SK-N-SH (cell line): Measurements from ENCODE around the gene IL18. TPM values are rescaled to one million over a fixed set of nuclear protein-coding genes. Genes with fewer than 3 reads are reported as not detected.

ENCODE experiments used
- CTCF ChIA-PET: fragments of 300-600, 350-600 bp; formaldehyde crosslinking; extraction: SDS; loops from one replicate; lab custom pipeline; 2021; lab: Yijun Ruan, JAX
- POLR2A ChIA-PET: fragments of 350-600 bp; sonication (Branson Sonifier 250); formaldehyde crosslinking; extraction: SDS; loops from one replicate; lab custom pipeline; 2020; ENCODE audit warnings: antibody characterized with exemption, inconsistent platforms; lab: Yijun Ruan, JAX
- DNase-seq: peaks from one replicate; pipeline ENCODE4 v3.0.0; 2012
- H2AFZ ChIP-seq: fragments of 200-600 bp; sonication (generic); 2 replicates; pipeline ENCODE4 v1.8.1; 2016; ENCODE audit warnings: antibody characterized with exemption, mild to moderate bottlenecking, low read depth
- H3F3A ChIP-seq: fragments of 200-600 bp; sonication (generic); replicated peaks from 2 replicates; pipeline ENCODE3; 2016; ENCODE audit warnings: antibody characterized with exemption, mild to moderate bottlenecking; ENCODE audit not compliant: insufficient read depth
- H3K27ac ChIP-seq, 2 experiments: fragments of 200-500 bp in 1 of 2; fragments of 200-600 bp in 1 of 2; sonication (Bioruptor generic) in 1 of 2; sonication (generic), shearing (Covaris generic) in 1 of 2; 2 replicates each; pipeline versions ENCODE4 v1.5.1 to v1.6.1; 2014 to 2016; ENCODE audit warnings: low read depth in 2 of 2, inconsistent platforms in 1 of 2, low read length in 1 of 2, mild to moderate bottlenecking in 1 of 2, mixed read lengths in 1 of 2
- H3K27me3 ChIP-seq: fragments of 200-600 bp; sonication (generic), shearing (Covaris generic); 2 replicates; pipeline ENCODE4 v1.6.1; 2016; ENCODE audit warnings: mixed run types; ENCODE audit not compliant: insufficient read depth
- H3K36me3 ChIP-seq, 2 experiments: fragments of 200-500 bp in 1 of 2; fragments of 200-600 bp in 1 of 2; sonication (Bioruptor generic) in 1 of 2; sonication (generic) in 1 of 2; replicated peaks in 1 of 2; 2 replicates each; pipeline versions ENCODE3 to v1.5.1; 2014 to 2016; ENCODE audit warnings: low read length in 1 of 2, mild to moderate bottlenecking in 1 of 2; ENCODE audit not compliant: insufficient read depth in 2 of 2, control insufficient read depth in 1 of 2
- H3K4me1 ChIP-seq, 2 experiments: fragments of 200-500 bp in 1 of 2; fragments of 200-600 bp in 1 of 2; sonication (Bioruptor generic) in 1 of 2; sonication (generic), shearing (Covaris generic) in 1 of 2; 2 replicates each; pipeline versions ENCODE4 v1.5.1 to v1.6.1; 2014 to 2016; ENCODE audit warnings: low read depth in 1 of 2, low read length in 1 of 2, mixed run types in 1 of 2; ENCODE audit not compliant: insufficient read depth in 2 of 2, control insufficient read depth in 1 of 2
- H3K4me2 ChIP-seq: fragments of 200-600 bp; sonication (generic), shearing (Covaris generic); 2 replicates; pipeline ENCODE4 v1.6.1; 2017; ENCODE audit warnings: mixed run types
- H3K4me3 ChIP-seq, 2 experiments: fragments of 200-500 bp in 1 of 2; fragments of 200-600 bp in 1 of 2; sonication (Bioruptor generic) in 1 of 2; sonication (generic), shearing (Covaris generic) in 1 of 2; 2 replicates each; pipeline versions ENCODE4 v1.5.1 to v1.8.1; 2014 to 2016; ENCODE audit warnings: low read depth in 2 of 2, inconsistent platforms in 1 of 2, low read length in 1 of 2, mild to moderate bottlenecking in 1 of 2, mixed read lengths in 1 of 2, moderate library complexity in 1 of 2
- H3K79me2 ChIP-seq: fragments of 200-600 bp; sonication (generic); 2 replicates; pipeline ENCODE4 v1.8.1; 2017; ENCODE audit warnings: mild to moderate bottlenecking; ENCODE audit not compliant: insufficient read depth
- H3K9ac ChIP-seq: fragments of 200-600 bp; sonication (generic); 2 replicates; pipeline ENCODE4 v1.6.1; 2017; ENCODE audit warnings: mixed run types
- H3K9me2 ChIP-seq: fragments of 200-600 bp; sonication (generic); 2 replicates; pipeline ENCODE4 v1.6.1; 2017; ENCODE audit warnings: mixed run types
- H3K9me3 ChIP-seq: fragments of 200-600 bp; sonication (generic); 2 replicates; pipeline ENCODE4 v1.6.1; 2017; ENCODE audit warnings: mixed run types, mild to moderate bottlenecking, moderate library complexity
- H4K20me1 ChIP-seq: fragments of 200-600 bp; sonication (generic); 2 replicates; pipeline ENCODE4 v1.6.1; 2017; ENCODE audit warnings: mild to moderate bottlenecking, mixed run types; ENCODE audit not compliant: insufficient read depth
- EP300 ChIP-seq, 2 experiments: IDR thresholded peaks; 2 replicates each; pipeline versions ENCODE4 v1.4.0 to v1.6.1; 2012; ENCODE audit warnings: borderline replicate concordance in 1 of 2, low read depth in 1 of 2, low read length in 1 of 2
- FOSL2 ChIP-seq: IDR thresholded peaks from 2 replicates; pipeline ENCODE4 v1.4.0; 2012; ENCODE audit warnings: low read depth, mild to moderate bottlenecking, moderate library complexity, borderline replicate concordance
- FOXJ3 ChIP-seq: sonication (generic); formaldehyde crosslinking; IDR thresholded peaks from 2 replicates; pipeline ENCODE4 v1.5.1; 2020; ENCODE audit warnings: mild to moderate bottlenecking, missing genetic modification reagents
- FOXM1 ChIP-seq: IDR thresholded peaks from 2 replicates; pipeline ENCODE4 v1.4.0; 2012; ENCODE audit warnings: low read depth, mild to moderate bottlenecking
- GABPA ChIP-seq: IDR thresholded peaks from 2 replicates; pipeline ENCODE4 v1.4.0; 2012; ENCODE audit warnings: low read depth, mild to moderate bottlenecking
- MXI1 ChIP-seq: IDR thresholded peaks from 2 replicates; pipeline ENCODE4 v1.6.1; 2012; ENCODE audit warnings: mild to moderate bottlenecking, low read depth, low read length, improper control_type of control experiment
- NRF1 ChIP-seq: IDR thresholded peaks from 2 replicates; pipeline ENCODE4 v1.6.1; 2012; ENCODE audit warnings: low read depth, mild to moderate bottlenecking, low read length
- RCOR1 ChIP-seq: fragments of 150-350 bp; IDR thresholded peaks from 2 replicates; pipeline ENCODE4 v1.6.1; 2017; ENCODE audit warnings: antibody characterized with exemption, low read length
- SIN3A ChIP-seq: IDR thresholded peaks from 2 replicates; pipeline ENCODE4 v1.6.1; 2012; ENCODE audit warnings: low read depth, mild to moderate bottlenecking, low read length, moderate library complexity, borderline replicate concordance
- TEAD4 ChIP-seq: IDR thresholded peaks from 2 replicates; pipeline ENCODE4 v1.4.0; 2012; ENCODE audit warnings: mild to moderate bottlenecking, borderline replicate concordance; ENCODE audit not compliant: insufficient read depth
- polyA plus RNA-seq, 3 experiments: library from polyadenylated mRNA; depleted of rRNA; stranded (reverse); fragments of >200 nt; gene quantifications; 2 replicates each; pipeline ENCODE4 v1.2.3, GENCODE V29; 2012
- TF ChIP-seq, protein P1 (sequence below): IDR thresholded peaks from 2 replicates; pipeline ENCODE4; 2012
- TF ChIP-seq, protein P2 (sequence below): fragments of 200-600 bp; sonication (generic); IDR thresholded peaks from 2 replicates; pipeline ENCODE4 v1.6.1; 2017; ENCODE audit warnings: antibody characterized with exemption, mild to moderate bottlenecking, moderate library complexity
- TF ChIP-seq, protein P3 (sequence below): fragments of 150-350 bp; IDR thresholded peaks from 2 replicates; pipeline ENCODE4 v1.6.1; 2017; ENCODE audit warnings: antibody characterized with exemption, low read length, low read depth, borderline replicate concordance
- TF ChIP-seq, protein P4 (sequence below): fragments of 150-350 bp; IDR thresholded peaks from 2 replicates; pipeline ENCODE4 v1.6.1; 2016; ENCODE audit warnings: mild to moderate bottlenecking, low read depth, low read length

Gene IL18
- polyA plus RNA-seq, 1 of the 3 experiments (the other 2 are of a cell fraction), result 0.28 TPM

DNA sequence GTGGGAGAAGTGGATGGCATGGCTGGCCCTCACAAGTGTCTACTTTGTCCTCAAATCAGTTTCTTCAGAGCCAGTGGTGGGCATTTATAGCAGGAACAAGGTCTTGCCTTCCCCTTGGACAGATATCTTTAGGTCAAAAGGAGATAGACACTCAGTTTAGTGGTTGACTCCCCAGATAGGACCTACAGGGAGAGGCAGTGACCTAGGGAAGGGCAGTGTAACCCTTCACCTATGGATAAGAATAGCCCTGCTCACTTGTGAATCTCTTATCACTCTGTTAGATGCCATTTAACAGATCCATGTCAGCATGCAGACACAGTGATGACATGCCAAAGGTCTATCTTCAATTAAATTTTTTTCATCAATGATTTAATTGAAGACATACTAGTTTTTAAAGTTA is 22.4 kb upstream of the IL18 start:
- Histone ChIP-seq H3K27ac (no peak overlapping the region), H4K20me1 (no peaks in the 10 kb centered on the region), H3K4me2 (no peak overlapping the region), H3K4me3 (no peak overlapping the region), H3K79me2 (no peaks in the 10 kb centered on the region), H2AFZ (no peak overlapping the region), H3K9me3 (no peaks in the 10 kb centered on the region), H3K9me2 (no peaks in the 10 kb centered on the region), H3K4me1 (no peaks in the 10 kb centered on the region; a peak in 1 of 4 replicates), H3K36me3 (no peaks in the 10 kb centered on the region), H3K9ac (no peak overlapping the region), H3K27me3 (no peaks in the 10 kb centered on the region), H3F3A (no peaks in the 10 kb centered on the region)
- TF ChIP-seq EP300 (IDR thresholded peaks at IDR 0.05; ENCODE audit: borderline replicate concordance in 1 of 2, low read depth in 1 of 2, low read length in 1 of 2), result no peak
- TF ChIP-seq FOXM1, result no peak
- TF ChIP-seq TEAD4, result no peak
- TF ChIP-seq RCOR1, result no peak
- TF ChIP-seq SIN3A, result no peak
- no peak for TF ChIP-seq FOSL2
- no peak for TF ChIP-seq GABPA
- TF ChIP-seq, protein P1, sequence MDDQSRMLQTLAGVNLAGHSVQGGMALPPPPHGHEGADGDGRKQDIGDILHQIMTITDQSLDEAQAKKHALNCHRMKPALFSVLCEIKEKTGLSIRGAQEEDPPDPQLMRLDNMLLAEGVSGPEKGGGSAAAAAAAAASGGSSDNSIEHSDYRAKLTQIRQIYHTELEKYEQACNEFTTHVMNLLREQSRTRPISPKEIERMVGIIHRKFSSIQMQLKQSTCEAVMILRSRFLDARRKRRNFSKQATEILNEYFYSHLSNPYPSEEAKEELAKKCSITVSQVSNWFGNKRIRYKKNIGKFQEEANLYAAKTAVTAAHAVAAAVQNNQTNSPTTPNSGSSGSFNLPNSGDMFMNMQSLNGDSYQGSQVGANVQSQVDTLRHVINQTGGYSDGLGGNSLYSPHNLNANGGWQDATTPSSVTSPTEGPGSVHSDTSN, result no peak
- TF ChIP-seq MXI1, result no peak
- ChIA-PET POLR2A (no interaction called here), CTCF (interaction anchor here (1.8 kb wide), 1 partner anchor 11 kb away, joined by 3 read pairs; the partner anchor contains the start of gene BCO2)
- no peak for DNase-seq

DNA sequence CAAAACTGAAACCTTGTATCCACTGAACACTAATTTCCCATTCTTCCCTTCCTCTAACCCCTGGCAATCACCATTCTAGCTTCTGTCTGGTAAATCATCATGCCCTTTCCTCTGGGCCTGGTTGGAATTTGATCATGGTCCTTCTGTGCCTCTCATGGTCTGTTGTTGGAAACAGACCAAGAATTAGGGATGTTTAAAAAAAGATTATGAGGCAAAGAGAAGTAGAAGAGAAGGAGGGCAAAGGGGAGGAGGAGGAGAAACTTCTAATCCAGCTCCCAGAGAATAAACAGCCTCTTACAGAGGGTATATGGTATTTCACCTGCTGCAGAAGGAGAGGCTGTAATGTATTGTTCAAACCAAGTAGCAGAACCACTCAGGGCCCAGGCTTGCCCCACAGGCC is 22.0 kb upstream of the IL18 start:
- H3K4me2 ChIP-seq, result no peak overlapping the region
- TF ChIP-seq, protein P2, sequence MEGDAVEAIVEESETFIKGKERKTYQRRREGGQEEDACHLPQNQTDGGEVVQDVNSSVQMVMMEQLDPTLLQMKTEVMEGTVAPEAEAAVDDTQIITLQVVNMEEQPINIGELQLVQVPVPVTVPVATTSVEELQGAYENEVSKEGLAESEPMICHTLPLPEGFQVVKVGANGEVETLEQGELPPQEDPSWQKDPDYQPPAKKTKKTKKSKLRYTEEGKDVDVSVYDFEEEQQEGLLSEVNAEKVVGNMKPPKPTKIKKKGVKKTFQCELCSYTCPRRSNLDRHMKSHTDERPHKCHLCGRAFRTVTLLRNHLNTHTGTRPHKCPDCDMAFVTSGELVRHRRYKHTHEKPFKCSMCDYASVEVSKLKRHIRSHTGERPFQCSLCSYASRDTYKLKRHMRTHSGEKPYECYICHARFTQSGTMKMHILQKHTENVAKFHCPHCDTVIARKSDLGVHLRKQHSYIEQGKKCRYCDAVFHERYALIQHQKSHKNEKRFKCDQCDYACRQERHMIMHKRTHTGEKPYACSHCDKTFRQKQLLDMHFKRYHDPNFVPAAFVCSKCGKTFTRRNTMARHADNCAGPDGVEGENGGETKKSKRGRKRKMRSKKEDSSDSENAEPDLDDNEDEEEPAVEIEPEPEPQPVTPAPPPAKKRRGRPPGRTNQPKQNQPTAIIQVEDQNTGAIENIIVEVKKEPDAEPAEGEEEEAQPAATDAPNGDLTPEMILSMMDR, result no peak
- TF ChIP-seq, protein P3, sequence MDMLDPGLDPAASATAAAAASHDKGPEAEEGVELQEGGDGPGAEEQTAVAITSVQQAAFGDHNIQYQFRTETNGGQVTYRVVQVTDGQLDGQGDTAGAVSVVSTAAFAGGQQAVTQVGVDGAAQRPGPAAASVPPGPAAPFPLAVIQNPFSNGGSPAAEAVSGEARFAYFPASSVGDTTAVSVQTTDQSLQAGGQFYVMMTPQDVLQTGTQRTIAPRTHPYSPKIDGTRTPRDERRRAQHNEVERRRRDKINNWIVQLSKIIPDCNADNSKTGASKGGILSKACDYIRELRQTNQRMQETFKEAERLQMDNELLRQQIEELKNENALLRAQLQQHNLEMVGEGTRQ, result no peak
- TF ChIP-seq, protein P4, sequence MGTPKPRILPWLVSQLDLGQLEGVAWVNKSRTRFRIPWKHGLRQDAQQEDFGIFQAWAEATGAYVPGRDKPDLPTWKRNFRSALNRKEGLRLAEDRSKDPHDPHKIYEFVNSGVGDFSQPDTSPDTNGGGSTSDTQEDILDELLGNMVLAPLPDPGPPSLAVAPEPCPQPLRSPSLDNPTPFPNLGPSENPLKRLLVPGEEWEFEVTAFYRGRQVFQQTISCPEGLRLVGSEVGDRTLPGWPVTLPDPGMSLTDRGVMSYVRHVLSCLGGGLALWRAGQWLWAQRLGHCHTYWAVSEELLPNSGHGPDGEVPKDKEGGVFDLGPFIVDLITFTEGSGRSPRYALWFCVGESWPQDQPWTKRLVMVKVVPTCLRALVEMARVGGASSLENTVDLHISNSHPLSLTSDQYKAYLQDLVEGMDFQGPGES, result no peak
- TF ChIP-seq FOXJ3 (no peak), NRF1 (no peak), GABPA (no peak), FOXM1 (no peak)
- TF ChIP-seq, all 33 proteins: peak for 0
- no peak overlapping the region for H3K27ac ChIP-seq
- H3K79me2 ChIP-seq, result no peaks in the 10 kb centered on the region
- no peak for DNase-seq
- H4K20me1 ChIP-seq, result no peaks in the 10 kb centered on the region
- H3K9me3 ChIP-seq, result no peaks in the 10 kb centered on the region
- ChIA-PET POLR2A (no interaction called here), CTCF (interaction anchor here (1.8 kb wide), 1 partner anchor 11 kb away, joined by 3 read pairs; the partner anchor contains the start of gene BCO2)
- H3F3A ChIP-seq, result no peaks in the 10 kb centered on the region
- H3K36me3 ChIP-seq, result no peaks in the 10 kb centered on the region
- no peak overlapping the region for H3K4me3 ChIP-seq
- H3K9me2 ChIP-seq, result no peaks in the 10 kb centered on the region
- H3K9ac ChIP-seq, result no peak overlapping the region
- H3K4me1 ChIP-seq, result no peaks in the 10 kb centered on the region
- H2AFZ ChIP-seq, result no peak overlapping the region
- H3K27me3 ChIP-seq, result no peaks in the 10 kb centered on the region
